Natural killer cell (primary cell): Measurements from ENCODE around the gene B3GAT3. TPM values are rescaled to one million over a fixed set of nuclear protein-coding genes. Genes with fewer than 3 reads are reported as not detected.

Source experiments
- ATAC-seq, 3 donors: fragments of 150-1000 bp in 2 of 3; fragments of 200-7000 bp in 1 of 3; cut with Tn5 transposase; 1 replicate in 1 of 3; 2 replicates in 2 of 3; pipeline ENCODE4 v1.10.0; 2021; ENCODE audit warnings: mild to moderate bottlenecking in 2 of 3, moderate library complexity in 2 of 3
- DNase-seq, 2 donors: peaks; one replicate each; pipeline versions ENCODE4 v3.0.0 to v3.0.0-alpha.2; 2013 to 2021; ENCODE audit warnings: mixed read lengths in 1 of 2
- H3K27ac ChIP-seq: one replicate; pipeline ENCODE4 v1.5.1; 2013; ENCODE audit warnings: mild to moderate bottlenecking, low read length
- H3K27me3 ChIP-seq: one replicate; pipeline ENCODE4 v1.6.1; 2013; ENCODE audit warnings: low read length; ENCODE audit not compliant: control insufficient read depth, insufficient read depth
- H3K36me3 ChIP-seq: one replicate; pipeline ENCODE4 v1.6.1; 2013; ENCODE audit warnings: low read length; ENCODE audit not compliant: control insufficient read depth, insufficient read depth
- H3K4me1 ChIP-seq: one replicate; pipeline ENCODE4 v1.6.1; 2013; ENCODE audit warnings: low read length; ENCODE audit not compliant: control insufficient read depth, insufficient read depth
- H3K4me3 ChIP-seq: one replicate; pipeline ENCODE4 v1.5.1; 2013; ENCODE audit warnings: low read length
- H3K9me3 ChIP-seq: one replicate; pipeline ENCODE4 v1.6.1; 2013; ENCODE audit warnings: low read length; ENCODE audit not compliant: control insufficient read depth, insufficient read depth
- H3K27ac Mint-ChIP-seq, 2 donors: one replicate each; pipeline ENCODE4 v1.8.0; 2022; ENCODE audit warnings: mild to moderate bottlenecking in 2 of 2, mixed read lengths in 2 of 2, moderate library complexity in 1 of 2
- H3K27me3 Mint-ChIP-seq, 2 donors: one replicate each; pipeline ENCODE4 v1.8.0; 2022; ENCODE audit warnings: low read depth in 2 of 2, mixed read lengths in 2 of 2
- H3K36me3 Mint-ChIP-seq: one replicate; pipeline ENCODE4 v1.8.0; 2022; ENCODE audit warnings: mixed read lengths
- H3K4me1 Mint-ChIP-seq, 2 donors: one replicate each; pipeline ENCODE4 v1.8.0; 2022; ENCODE audit warnings: mixed read lengths in 2 of 2
- H3K4me3 Mint-ChIP-seq: one replicate; pipeline ENCODE4 v1.8.0; 2022; ENCODE audit warnings: mild to moderate bottlenecking, moderate library complexity, mixed read lengths
- H3K9me3 Mint-ChIP-seq, 2 donors: one replicate each; pipeline ENCODE4 v1.8.0; 2022; ENCODE audit warnings: mixed read lengths in 2 of 2
- CTCF ChIP-seq: fragments of 200-600 bp; IDR thresholded peaks from one replicate; pipeline ENCODE4 v1.8.0; 2022; ENCODE audit warnings: antibody characterized with exemption
- WGBS: methylation state at CpG from one replicate; pipeline ENCODE4 v1.1.7; 2013; ENCODE audit warnings: missing lambda C conversion rate; ENCODE audit not compliant: insufficient coverage; 5-methylcytosine and 5-hydroxymethylcytosine counted together
- intact Hi-C: fragments of 100-400 bp; cut with micrococcal nuclease; formaldehyde crosslinking; loops from one replicate; pipeline ENCODE4 v1.14.2; 2022
- total RNA-seq, 4 donors: library from RNA; stranded (reverse); fragments of 120-200 nt in 1 of 4; gene quantifications; one replicate each; pipeline versions ENCODE4 v1.2.3 to v1.2.4, GENCODE V29; 2013 to 2022

Gene B3GAT3
- total RNA-seq, 3 donors from 2014 or later (not counting 1 experiment from before 2014, with no cell fraction given): 64.9 to 80.3 (median 77.9) TPM

DNA sequence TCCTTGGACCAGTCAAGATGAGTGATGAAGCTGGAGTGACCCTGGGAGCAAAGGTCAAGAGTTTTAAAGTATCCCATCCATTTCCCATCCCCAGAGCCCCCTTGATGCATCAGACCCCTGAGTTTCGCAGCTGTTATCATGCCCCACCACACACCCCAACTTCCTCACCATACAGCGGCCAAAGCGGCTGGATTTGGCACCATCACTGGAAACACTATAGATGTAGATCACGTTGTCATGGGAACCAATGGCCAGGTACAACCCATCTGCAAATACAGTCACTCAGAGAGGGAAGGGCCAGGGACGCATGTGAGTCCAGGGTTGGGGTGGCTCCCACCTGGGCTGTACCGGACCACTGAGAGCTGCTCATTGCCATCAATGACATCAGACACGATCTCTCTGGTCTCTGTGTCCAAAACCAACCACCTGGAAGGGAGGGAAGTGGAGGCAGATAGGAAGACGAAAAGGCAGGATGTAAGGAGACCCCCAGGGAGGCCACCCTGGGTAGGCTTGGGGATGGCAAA, 17.9 kb downstream of the B3GAT3 start:
- H3K36me3 Mint-ChIP-seq: no peaks in the 10 kb centered on the region
- DNase-seq: no peak
- H3K4me1 ChIP-seq: peaks cover 35% of the 10 kb centered on the region
- peak overlapping the region; percentile 82 for H3K4me3 Mint-ChIP-seq
- peaks cover 34 to 47% of the 10 kb centered on the region in 2 donors for H3K4me1 Mint-ChIP-seq
- no peaks in the 10 kb centered on the region for H3K27me3 ChIP-seq
- no peak overlapping the region for H3K4me3 ChIP-seq
- H3K27me3 Mint-ChIP-seq: no peaks in the 10 kb centered on the region
- intact Hi-C loops: no loop called here
- no peaks in the 10 kb centered on the region for H3K9me3 ChIP-seq
- H3K27ac Mint-ChIP-seq: peak overlapping the region; percentile 18 to 35
- TF ChIP-seq CTCF: no peak
- 90% methylated on average over 8 of the region's 8 CpGs for WGBS
- H3K27ac ChIP-seq: no peak overlapping the region
- peaks cover 33% of the 10 kb centered on the region for H3K36me3 ChIP-seq
- no peak for ATAC-seq
- H3K9me3 Mint-ChIP-seq: no peaks in the 10 kb centered on the region

DNA sequence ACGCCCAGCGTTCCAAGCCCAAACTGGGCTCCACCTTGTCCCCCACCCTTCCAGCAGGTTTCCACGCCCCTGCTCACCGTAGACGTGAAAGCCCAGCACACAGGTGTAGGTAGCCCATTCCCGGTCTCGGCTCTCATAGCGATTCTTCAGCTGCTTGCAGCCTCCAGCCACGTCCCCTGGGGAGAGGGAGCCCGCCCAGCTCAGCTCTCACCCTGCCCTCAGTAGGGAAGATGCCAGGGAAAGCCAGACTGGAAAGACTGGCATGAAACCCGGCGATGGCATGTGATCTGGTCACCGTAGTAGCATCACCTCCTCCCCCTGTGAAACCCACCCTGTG, 18.7 kb downstream of the B3GAT3 start:
- Histone ChIP-seq H3K36me3 (peaks cover 35% of the 10 kb centered on the region), H3K9me3 (no peaks in the 10 kb centered on the region), H3K27me3 (no peaks in the 10 kb centered on the region), H3K27ac (no peak overlapping the region), H3K4me1 (peaks cover 43% of the 10 kb centered on the region), H3K4me3 (no peak overlapping the region)
- Mint-ChIP-seq H3K9me3 (no peaks in the 10 kb centered on the region), H3K36me3 (no peaks in the 10 kb centered on the region), H3K27me3 (no peaks in the 10 kb centered on the region), H3K27ac (peak overlapping the region; percentile 18 to 35), H3K4me3 (peak overlapping the region; percentile 82), H3K4me1 (peaks cover 42 to 53% of the 10 kb centered on the region in 2 donors)
- ATAC-seq (no peak), DNase-seq (no peak)
- intact Hi-C loops: no loop called here
- TF ChIP-seq CTCF: no peak
- 88% methylated on average over 13 of the region's 13 CpGs for WGBS

- Histone ChIP-seq H3K4me1 (peaks cover 43% of the 10 kb centered on the region), H3K27ac (peak overlapping the region; percentile 48), H3K9me3 (no peaks in the 10 kb centered on the region), H3K27me3 (no peaks in the 10 kb centered on the region), H3K36me3 (peaks cover 35% of the 10 kb centered on the region), H3K4me3 (peak overlapping the region; percentile 79)
- intact Hi-C loops: no loop called here
- peaks cover 48 to 54% of the 10 kb centered on the region in 2 donors for H3K4me1 Mint-ChIP-seq
- no peaks in the 10 kb centered on the region for H3K27me3 Mint-ChIP-seq
- peak overlapping the region; percentile 93 to 96 for H3K27ac Mint-ChIP-seq
- no peaks in the 10 kb centered on the region for H3K36me3 Mint-ChIP-seq
- peak overlapping the region; percentile 97 for H3K4me3 Mint-ChIP-seq
- peak in 1 of 3 donors; percentile 7 for ATAC-seq
- WGBS: 50% methylated on average over 96 of the region's 96 CpGs
- no peak for TF ChIP-seq CTCF
- no peaks in the 10 kb centered on the region for H3K9me3 Mint-ChIP-seq
- DNase-seq: peak in 1 of 2 donors; percentile 53
Observed at GRCh38 chr11:62602141-62603071, 19.4 kb downstream of the B3GAT3 start.
